Upper lobe of left lung (tissue), 4 donors: ENCODE results near the gene VAPB.

Source experiments
- EP300 ChIP-seq, 4 donors: sonication (generic); formaldehyde crosslinking; IDR thresholded peaks; one replicate each; pipeline ENCODE4 v1.5.1; 2017; ENCODE audit warnings: antibody characterized with exemption in 4 of 4, control low read depth in 2 of 4
- POLR2A ChIP-seq, 4 donors: fragments of 450-650 bp; IDR thresholded peaks; one replicate each; pipeline ENCODE4 v1.5.1; 2016 to 2017; ENCODE audit warnings: antibody characterized with exemption in 4 of 4, mild to moderate bottlenecking in 2 of 4
- POLR2AphosphoS5 ChIP-seq, 2 donors: sonication (generic); formaldehyde crosslinking; IDR thresholded peaks; one replicate each; pipeline ENCODE4 v1.5.1; 2017; ENCODE audit warnings: antibody characterized with exemption in 2 of 2
- TF ChIP-seq, protein P1 (sequence below), 6 experiments: fragments of 450-650 bp in 4 of 6; fragments of 200-600 bp in 2 of 6; sonication (generic) in 2 of 6; IDR thresholded peaks; one replicate each; pipeline ENCODE4 v1.5.1; 2016 to 2019; ENCODE audit warnings: antibody characterized with exemption in 6 of 6

DNA sequence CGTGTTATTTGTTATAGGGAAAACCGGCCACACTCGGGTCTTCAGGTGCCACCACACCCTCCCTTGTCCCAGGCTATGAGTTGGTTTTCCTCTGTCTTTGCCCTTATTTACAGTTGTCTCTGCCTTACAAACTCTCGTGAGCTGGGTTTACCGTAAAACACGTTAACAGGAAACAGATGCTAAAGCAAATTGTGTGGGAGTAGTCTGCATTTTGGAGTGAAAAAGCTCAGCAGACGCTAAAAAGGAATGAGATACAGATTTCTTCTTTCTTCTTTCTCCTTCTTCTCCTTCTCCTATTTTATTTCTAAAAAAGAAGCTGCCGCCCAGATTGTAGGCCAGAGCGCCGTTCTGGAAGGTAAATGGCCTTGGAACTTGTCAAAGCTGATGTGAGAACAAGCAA, 74.2 kb downstream of the VAPB start:
- TF ChIP-seq, protein P1, sequence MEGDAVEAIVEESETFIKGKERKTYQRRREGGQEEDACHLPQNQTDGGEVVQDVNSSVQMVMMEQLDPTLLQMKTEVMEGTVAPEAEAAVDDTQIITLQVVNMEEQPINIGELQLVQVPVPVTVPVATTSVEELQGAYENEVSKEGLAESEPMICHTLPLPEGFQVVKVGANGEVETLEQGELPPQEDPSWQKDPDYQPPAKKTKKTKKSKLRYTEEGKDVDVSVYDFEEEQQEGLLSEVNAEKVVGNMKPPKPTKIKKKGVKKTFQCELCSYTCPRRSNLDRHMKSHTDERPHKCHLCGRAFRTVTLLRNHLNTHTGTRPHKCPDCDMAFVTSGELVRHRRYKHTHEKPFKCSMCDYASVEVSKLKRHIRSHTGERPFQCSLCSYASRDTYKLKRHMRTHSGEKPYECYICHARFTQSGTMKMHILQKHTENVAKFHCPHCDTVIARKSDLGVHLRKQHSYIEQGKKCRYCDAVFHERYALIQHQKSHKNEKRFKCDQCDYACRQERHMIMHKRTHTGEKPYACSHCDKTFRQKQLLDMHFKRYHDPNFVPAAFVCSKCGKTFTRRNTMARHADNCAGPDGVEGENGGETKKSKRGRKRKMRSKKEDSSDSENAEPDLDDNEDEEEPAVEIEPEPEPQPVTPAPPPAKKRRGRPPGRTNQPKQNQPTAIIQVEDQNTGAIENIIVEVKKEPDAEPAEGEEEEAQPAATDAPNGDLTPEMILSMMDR (IDR thresholded peaks at IDR 0.05) = no peak
- TF ChIP-seq POLR2A (IDR thresholded peaks at IDR 0.05) = no peak
- no peak for TF ChIP-seq POLR2AphosphoS5 (IDR thresholded peaks at IDR 0.05)
- TF ChIP-seq EP300 (IDR thresholded peaks at IDR 0.05) = no peak
